Stomach (tissue), 4 donors: ENCODE results near the gene ITGB2.

Source experiments
- POLR2AphosphoS5 ChIP-seq, 3 donors: sonication (generic); formaldehyde crosslinking; IDR thresholded peaks; one replicate each; pipeline ENCODE4 v1.6.1; 2016; ENCODE audit warnings: antibody characterized with exemption in 3 of 3
- TF ChIP-seq, protein P1 (sequence below), 7 experiments: fragments of 450-650 bp in 4 of 7; fragments of 200-600 bp in 3 of 7; sonication (generic) in 3 of 7; IDR thresholded peaks; one replicate each; pipeline ENCODE4 v1.5.1; 2016 to 2019; ENCODE audit warnings: antibody characterized with exemption in 7 of 7, control low read depth in 2 of 7, mild to moderate bottlenecking in 1 of 7

DNA sequence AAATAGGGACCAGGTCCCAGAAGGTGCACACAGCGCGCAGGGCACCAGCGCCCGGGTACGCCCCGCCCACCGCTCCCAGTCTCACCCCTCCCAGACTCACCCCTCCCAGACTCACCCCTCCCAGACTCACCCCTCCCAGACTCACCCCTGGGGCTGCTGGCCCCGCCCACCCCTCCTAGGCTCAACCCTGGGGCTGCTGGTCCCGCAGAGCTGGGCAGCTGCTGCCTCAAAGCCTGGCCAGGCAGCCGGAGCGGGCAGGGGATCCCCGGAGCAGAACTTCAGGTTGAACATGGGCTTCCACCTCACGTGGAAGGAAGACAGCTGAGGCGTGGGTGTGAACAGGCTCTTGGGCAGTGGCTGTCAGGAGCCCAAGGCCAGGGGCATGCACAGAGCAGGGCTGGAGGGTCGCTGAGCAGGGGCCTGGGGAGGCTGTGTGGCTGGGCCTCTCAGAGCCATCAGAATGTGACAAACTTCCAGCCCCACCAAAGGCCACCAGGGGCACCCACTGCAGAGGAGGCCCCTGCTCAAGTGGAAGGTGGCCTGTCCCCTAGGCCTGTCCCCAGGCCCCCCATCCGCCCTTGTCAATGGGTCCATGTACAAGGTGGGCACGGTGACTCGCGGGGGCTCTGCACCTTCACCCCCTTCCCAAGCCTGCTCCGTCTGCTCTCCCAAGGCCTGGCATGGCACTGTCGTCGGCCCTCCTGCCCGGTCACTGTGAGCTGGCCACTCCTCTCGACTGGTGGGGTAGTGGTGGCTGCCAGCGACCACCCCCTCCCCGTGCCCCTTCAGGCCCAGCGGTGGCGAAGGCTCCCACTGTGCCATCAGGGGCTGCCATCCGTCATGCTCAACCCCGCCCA, 82.4 kb downstream of the ITGB2 start:
- TF ChIP-seq, protein P1, sequence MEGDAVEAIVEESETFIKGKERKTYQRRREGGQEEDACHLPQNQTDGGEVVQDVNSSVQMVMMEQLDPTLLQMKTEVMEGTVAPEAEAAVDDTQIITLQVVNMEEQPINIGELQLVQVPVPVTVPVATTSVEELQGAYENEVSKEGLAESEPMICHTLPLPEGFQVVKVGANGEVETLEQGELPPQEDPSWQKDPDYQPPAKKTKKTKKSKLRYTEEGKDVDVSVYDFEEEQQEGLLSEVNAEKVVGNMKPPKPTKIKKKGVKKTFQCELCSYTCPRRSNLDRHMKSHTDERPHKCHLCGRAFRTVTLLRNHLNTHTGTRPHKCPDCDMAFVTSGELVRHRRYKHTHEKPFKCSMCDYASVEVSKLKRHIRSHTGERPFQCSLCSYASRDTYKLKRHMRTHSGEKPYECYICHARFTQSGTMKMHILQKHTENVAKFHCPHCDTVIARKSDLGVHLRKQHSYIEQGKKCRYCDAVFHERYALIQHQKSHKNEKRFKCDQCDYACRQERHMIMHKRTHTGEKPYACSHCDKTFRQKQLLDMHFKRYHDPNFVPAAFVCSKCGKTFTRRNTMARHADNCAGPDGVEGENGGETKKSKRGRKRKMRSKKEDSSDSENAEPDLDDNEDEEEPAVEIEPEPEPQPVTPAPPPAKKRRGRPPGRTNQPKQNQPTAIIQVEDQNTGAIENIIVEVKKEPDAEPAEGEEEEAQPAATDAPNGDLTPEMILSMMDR (IDR thresholded peaks at IDR 0.05) = no peak
- TF ChIP-seq POLR2AphosphoS5 (IDR thresholded peaks at IDR 0.05) = no peak
